Activated CD8-positive, alpha-beta memory T cell treated with anti-CD3 and anti-CD28 coated beads, Interleukin-2, amount 10 ng/mL, durations not matched to agents 7 days and 5 days (primary cell): ENCODE results near the gene PTPRG. TPM values are rescaled to one million over a fixed set of nuclear protein-coding genes. Genes with fewer than 3 reads are reported as not detected.

Experiments used
- ATAC-seq: fragments of 150-1000 bp; cut with Tn5 transposase; one replicate; pipeline ENCODE4 v1.10.0; 2021; ENCODE audit warnings: moderate library complexity
- CTCF ChIA-PET: fragments of 350-600 bp; sonication (Branson Sonifier 250); formaldehyde crosslinking; loops from one replicate; lab custom pipeline; 2021; ENCODE audit warnings: antibody characterized with exemption; lab: Charles Lee
- DNase-seq: peaks from one replicate; pipeline ENCODE4 v3.0.0-alpha.2; 2020
- H3K27ac Mint-ChIP-seq: one replicate; pipeline ENCODE4 v1.8.0; 2021; ENCODE audit warnings: mild to moderate bottlenecking, mixed read lengths
- H3K27me3 Mint-ChIP-seq: one replicate; pipeline ENCODE4 v1.8.0; 2021; ENCODE audit warnings: mixed read lengths
- H3K36me3 Mint-ChIP-seq: one replicate; pipeline ENCODE4 v1.8.0; 2021; ENCODE audit warnings: mild to moderate bottlenecking, mixed read lengths
- H3K4me1 Mint-ChIP-seq: one replicate; pipeline ENCODE4 v1.8.0; 2021; ENCODE audit warnings: mixed read lengths
- H3K4me3 Mint-ChIP-seq: one replicate; pipeline ENCODE4 v1.8.0; 2021; ENCODE audit warnings: mild to moderate bottlenecking, moderate library complexity, mixed read lengths
- H3K9me3 Mint-ChIP-seq: one replicate; pipeline ENCODE4 v1.8.0; 2022; ENCODE audit warnings: low read depth, mixed read lengths
- total RNA-seq, 2 experiments: library from RNA; stranded (reverse); gene quantifications; one replicate each; pipeline ENCODE4 v1.2.3, GENCODE V29; 2021

PTPRG gene
- total RNA-seq, 2 experiments from 2014 or later: 0.21 TPM; not detected in 1

- Mint-ChIP-seq H3K36me3 (no peaks in the 10 kb centered on the region), H3K4me1 (no peaks in the 10 kb centered on the region), H3K9me3 (peaks cover 6% of the 10 kb centered on the region), H3K27ac (no peak overlapping the region), H3K27me3 (no peaks in the 10 kb centered on the region), H3K4me3 (no peak overlapping the region)
- DNase-seq: no peak
- CTCF ChIA-PET: interaction anchor here (0.8 kb wide), 1 partner anchor 13 kb away, joined by 4 read pairs; no protein-coding TSS in a partner anchor
- ATAC-seq: no peak
These were observed 222.8 kb downstream of the PTPRG start for GRCh38 chr3:61783993-61784718.

GRCh38 chr3:61788623-61789507 is 227.5 kb downstream of the PTPRG start:
- no peak overlapping the region for H3K27ac Mint-ChIP-seq
- DNase-seq (no peak), ATAC-seq (no peak)
- H3K4me3 Mint-ChIP-seq: no peak overlapping the region
- no peaks in the 10 kb centered on the region for H3K36me3 Mint-ChIP-seq
- H3K9me3 Mint-ChIP-seq: peaks cover 1% of the 10 kb centered on the region
- H3K27me3 Mint-ChIP-seq: no peaks in the 10 kb centered on the region
- CTCF ChIA-PET: no interaction called here
- no peaks in the 10 kb centered on the region for H3K4me1 Mint-ChIP-seq

- no peak overlapping the region for H3K4me3 Mint-ChIP-seq
- CTCF ChIA-PET: no interaction called here
- no peaks in the 10 kb centered on the region for H3K4me1 Mint-ChIP-seq
- no peaks in the 10 kb centered on the region for H3K27me3 Mint-ChIP-seq
- no peak overlapping the region for H3K27ac Mint-ChIP-seq
- ATAC-seq: no peak
- no peak for DNase-seq
- H3K36me3 Mint-ChIP-seq: no peaks in the 10 kb centered on the region
- no peaks in the 10 kb centered on the region for H3K9me3 Mint-ChIP-seq
These were observed 228.5 kb downstream of the PTPRG start for GRCh38 chr3:61789861-61790260.

DNA sequence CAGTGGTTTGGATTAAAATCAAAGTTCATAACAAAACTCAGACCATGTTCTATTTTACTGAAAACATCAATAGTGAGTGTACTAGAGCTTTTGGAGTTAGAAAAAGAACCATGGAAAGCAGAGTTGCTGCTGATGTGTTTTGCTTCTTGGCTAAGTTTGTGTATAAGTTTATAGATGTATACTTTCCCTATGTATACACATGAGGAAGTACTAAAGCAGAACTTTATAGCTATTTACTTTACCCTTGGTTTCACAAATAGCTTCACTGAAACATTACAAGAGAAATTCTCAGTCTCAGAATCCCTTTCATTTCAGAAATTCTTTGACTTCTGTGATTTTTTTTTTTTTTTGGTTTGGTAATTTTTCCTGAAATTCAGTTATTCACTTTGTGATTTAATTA is 229.0 kb downstream of the PTPRG start:
- no peak for DNase-seq
- H3K27ac Mint-ChIP-seq: no peak overlapping the region

GRCh38 chr3:61793056-61793455 is 231.7 kb downstream of the PTPRG start:
- DNase-seq: no peak
- CTCF ChIA-PET: interaction anchor here (0.5 kb wide), 1 partner anchor 113 kb away, joined by 3 read pairs; no protein-coding TSS in a partner anchor
- H3K27me3 Mint-ChIP-seq: no peaks in the 10 kb centered on the region
- H3K27ac Mint-ChIP-seq: no peak overlapping the region
- H3K9me3 Mint-ChIP-seq: no peaks in the 10 kb centered on the region
- no peaks in the 10 kb centered on the region for H3K4me1 Mint-ChIP-seq
- no peak for ATAC-seq
- no peaks in the 10 kb centered on the region for H3K36me3 Mint-ChIP-seq
- no peak overlapping the region for H3K4me3 Mint-ChIP-seq

More for the DNA sequence above, 229.0 kb downstream of the PTPRG start:
- Mint-ChIP-seq H3K4me3 (no peak overlapping the region), H3K9me3 (no peaks in the 10 kb centered on the region), H3K36me3 (no peaks in the 10 kb centered on the region), H3K27me3 (no peaks in the 10 kb centered on the region), H3K4me1 (no peaks in the 10 kb centered on the region)
- CTCF ChIA-PET: no interaction called here
- no peak for ATAC-seq

GRCh38 chr3:61793521-61793920 is 232.2 kb downstream of the PTPRG start:
- Mint-ChIP-seq H3K9me3 (no peaks in the 10 kb centered on the region), H3K4me3 (no peak overlapping the region), H3K27me3 (no peaks in the 10 kb centered on the region), H3K36me3 (no peaks in the 10 kb centered on the region), H3K27ac (no peak overlapping the region), H3K4me1 (no peaks in the 10 kb centered on the region)
- DNase-seq: no peak
- CTCF ChIA-PET: interaction anchor here (0.5 kb wide), 1 partner anchor 113 kb away, joined by 3 read pairs; no protein-coding TSS in a partner anchor
- ATAC-seq: no peak

DNA sequence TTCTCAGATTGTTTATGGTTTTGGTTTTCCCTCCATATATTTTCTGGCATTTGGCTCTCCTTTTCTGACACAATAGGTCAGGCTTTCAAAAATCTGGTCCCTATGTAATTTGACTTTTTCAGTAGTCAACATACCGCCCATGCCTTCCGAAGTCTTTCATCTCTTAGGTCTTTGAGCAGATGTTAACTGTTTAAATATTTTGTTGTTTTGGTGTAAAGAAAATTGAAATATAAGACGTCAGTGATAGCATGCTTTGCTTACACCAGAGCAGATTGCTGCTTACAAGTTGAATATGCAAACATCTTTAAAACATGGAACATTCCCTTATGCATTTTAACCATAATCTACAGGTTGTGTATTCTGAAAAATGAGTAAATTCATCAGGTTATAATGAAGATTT is 233.0 kb downstream of the PTPRG start:
- CTCF ChIA-PET: no interaction called here
- no peak for ATAC-seq
- H3K36me3 Mint-ChIP-seq: no peaks in the 10 kb centered on the region
- H3K4me1 Mint-ChIP-seq: no peaks in the 10 kb centered on the region
- H3K9me3 Mint-ChIP-seq: no peaks in the 10 kb centered on the region
- H3K4me3 Mint-ChIP-seq: no peak overlapping the region
- H3K27me3 Mint-ChIP-seq: no peaks in the 10 kb centered on the region
- no peak for DNase-seq
- no peak overlapping the region for H3K27ac Mint-ChIP-seq

- DNase-seq (no peak), ATAC-seq (no peak)
- Mint-ChIP-seq H3K4me3 (no peak overlapping the region), H3K36me3 (no peaks in the 10 kb centered on the region), H3K27ac (no peak overlapping the region), H3K27me3 (no peaks in the 10 kb centered on the region), H3K4me1 (no peaks in the 10 kb centered on the region), H3K9me3 (no peaks in the 10 kb centered on the region)
- CTCF ChIA-PET: no interaction called here
These were observed 233.6 kb downstream of the PTPRG start for GRCh38 chr3:61794961-61795360.

DNA sequence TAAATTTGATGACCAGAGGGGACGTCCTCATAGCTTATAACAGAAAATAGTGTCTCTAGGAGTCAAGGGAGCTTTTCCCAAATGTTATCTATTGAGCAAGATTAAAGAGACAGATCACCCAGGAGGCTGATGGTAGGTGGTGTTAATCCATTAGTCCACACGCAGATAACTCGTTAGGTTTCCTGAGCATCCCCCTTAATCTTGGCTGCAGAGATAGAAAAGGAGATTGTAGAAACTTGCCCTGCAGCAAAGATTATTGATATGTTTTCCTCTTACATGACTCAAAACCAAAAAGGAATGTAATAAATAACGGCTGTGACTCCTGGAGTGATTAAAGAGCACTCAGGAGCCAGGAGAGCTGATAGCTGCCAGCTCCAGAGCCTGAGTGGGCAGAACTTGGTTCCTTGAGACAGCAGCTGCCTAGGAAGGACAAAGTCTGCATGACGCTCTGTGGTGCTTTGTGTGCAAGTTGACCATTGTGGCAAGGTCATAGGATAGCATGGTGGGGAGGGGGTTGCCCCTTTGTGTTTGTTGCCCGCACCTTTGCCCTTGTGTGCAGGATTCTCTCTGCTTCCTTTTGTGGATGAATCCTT is 234.8 kb downstream of the PTPRG start:
- H3K27ac Mint-ChIP-seq: no peak overlapping the region
- CTCF ChIA-PET: interaction anchor here (1.2 kb wide), 1 partner anchor 12 kb away, joined by 4 read pairs; no protein-coding TSS in a partner anchor
- H3K27me3 Mint-ChIP-seq: no peaks in the 10 kb centered on the region
- no peak for DNase-seq
- no peaks in the 10 kb centered on the region for H3K9me3 Mint-ChIP-seq
- H3K4me3 Mint-ChIP-seq: no peak overlapping the region
- H3K36me3 Mint-ChIP-seq: no peaks in the 10 kb centered on the region
- ATAC-seq: no peak
- no peaks in the 10 kb centered on the region for H3K4me1 Mint-ChIP-seq

DNA sequence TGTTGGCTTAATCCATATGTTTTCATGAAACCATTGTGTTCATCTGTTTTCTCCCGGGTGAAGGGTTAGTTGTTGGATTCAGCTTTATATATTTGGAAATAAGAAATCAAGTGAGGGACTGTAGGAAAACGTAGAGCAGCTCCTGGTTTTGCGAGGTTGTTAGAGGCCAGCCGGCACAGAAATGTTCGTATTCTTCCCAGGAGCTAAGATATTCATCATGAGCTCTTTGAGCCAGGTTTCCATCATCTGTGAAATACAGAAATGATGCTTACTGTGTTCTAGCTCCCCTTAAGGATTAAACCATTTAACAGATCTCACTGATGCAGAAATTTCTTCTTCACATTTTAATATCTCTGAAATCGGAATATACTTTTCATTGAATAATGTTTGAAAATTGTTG is 235.5 kb downstream of the PTPRG start:
- Mint-ChIP-seq H3K27ac (no peak overlapping the region), H3K36me3 (no peaks in the 10 kb centered on the region), H3K4me1 (no peaks in the 10 kb centered on the region), H3K4me3 (no peak overlapping the region), H3K27me3 (no peaks in the 10 kb centered on the region), H3K9me3 (no peaks in the 10 kb centered on the region)
- DNase-seq (no peak), ATAC-seq (no peak)
- CTCF ChIA-PET: interaction anchor here (1.2 kb wide), 1 partner anchor 13 kb away, joined by 4 read pairs; no protein-coding TSS in a partner anchor

- no peak for DNase-seq
- H3K9me3 Mint-ChIP-seq: no peaks in the 10 kb centered on the region
- no peaks in the 10 kb centered on the region for H3K36me3 Mint-ChIP-seq
- CTCF ChIA-PET: no interaction called here
- H3K4me3 Mint-ChIP-seq: no peak overlapping the region
- H3K27ac Mint-ChIP-seq: no peak overlapping the region
- ATAC-seq: no peak
- H3K27me3 Mint-ChIP-seq: no peaks in the 10 kb centered on the region
- H3K4me1 Mint-ChIP-seq: no peaks in the 10 kb centered on the region
These were observed 241.4 kb downstream of the PTPRG start for GRCh38 chr3:61802772-61803171.

DNA sequence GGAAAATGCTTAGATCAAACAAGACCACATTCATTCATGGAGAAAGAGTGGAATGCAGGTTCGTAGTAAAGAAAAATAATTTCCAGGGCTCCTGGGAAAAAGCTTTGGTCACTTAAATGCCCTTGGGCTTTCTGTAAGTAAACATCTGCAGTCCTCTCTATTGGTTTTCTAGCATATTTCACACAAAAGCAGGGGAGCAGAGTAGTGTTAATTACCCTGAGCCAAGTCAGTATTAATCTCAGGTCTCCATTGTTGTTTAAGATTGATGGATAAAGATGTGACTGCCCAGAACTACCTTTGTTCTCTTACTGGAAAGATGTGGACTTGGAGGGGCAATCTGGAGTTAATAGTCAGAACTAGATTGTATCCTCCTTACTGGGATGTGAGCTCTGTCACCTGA is 242.6 kb downstream of the PTPRG start:
- DNase-seq (no peak), ATAC-seq (no peak)
- H3K27me3 Mint-ChIP-seq: no peaks in the 10 kb centered on the region
- no peaks in the 10 kb centered on the region for H3K36me3 Mint-ChIP-seq
- no peak overlapping the region for H3K27ac Mint-ChIP-seq
- H3K4me1 Mint-ChIP-seq: no peaks in the 10 kb centered on the region
- H3K4me3 Mint-ChIP-seq: no peak overlapping the region
- no peaks in the 10 kb centered on the region for H3K9me3 Mint-ChIP-seq
- CTCF ChIA-PET: no interaction called here

GRCh38 chr3:61804782-61805181 is 243.4 kb downstream of the PTPRG start:
- H3K36me3 Mint-ChIP-seq: no peaks in the 10 kb centered on the region
- no peaks in the 10 kb centered on the region for H3K4me1 Mint-ChIP-seq
- DNase-seq (no peak), ATAC-seq (no peak)
- no peak overlapping the region for H3K27ac Mint-ChIP-seq
- no peaks in the 10 kb centered on the region for H3K9me3 Mint-ChIP-seq
- H3K27me3 Mint-ChIP-seq: no peaks in the 10 kb centered on the region
- no peak overlapping the region for H3K4me3 Mint-ChIP-seq
- CTCF ChIA-PET: no interaction called here
